Type B pancreatic cell (in vitro differentiated cells): ENCODE data around the gene TMEM256. TPM values are rescaled to one million over a fixed set of nuclear protein-coding genes. Genes with fewer than 3 reads are reported as not detected.
A peak's percentile ranks its signal among the peaks of the same experiment; 100 is the strongest.

ENCODE experiments used
- DNase-seq: peaks from one replicate; pipeline ENCODE4 v3.0.0; 2021; ENCODE audit warnings: mixed read lengths; ENCODE audit not compliant: unreplicated experiment; ENCODE audit errors: extremely low spot score
- H3K27ac Mint-ChIP-seq: 2 replicates; pipeline ENCODE4 v1.8.0; 2021; ENCODE audit warnings: mild to moderate bottlenecking, mixed read lengths
- H3K27me3 Mint-ChIP-seq: 2 replicates; pipeline ENCODE4 v1.8.0; 2021; ENCODE audit warnings: mixed read lengths
- H3K36me3 Mint-ChIP-seq: 2 replicates; pipeline ENCODE4 v1.8.0; 2021; ENCODE audit warnings: mixed read lengths
- H3K4me1 Mint-ChIP-seq: one replicate; pipeline ENCODE4 v1.8.0; 2021; ENCODE audit warnings: mixed read lengths; ENCODE audit not compliant: unreplicated experiment
- H3K4me3 Mint-ChIP-seq: 2 replicates; pipeline ENCODE4 v1.8.0; 2021; ENCODE audit warnings: mild to moderate bottlenecking, mixed read lengths
- H3K9me3 Mint-ChIP-seq: 2 replicates; pipeline ENCODE4 v1.8.0; 2021; ENCODE audit warnings: mixed read lengths
- total RNA-seq: library from RNA; stranded (reverse); gene quantifications from 2 replicates; pipeline ENCODE4 v1.2.1, GENCODE V29; 2021; ENCODE audit warnings: low replicate concordance
- TF ChIP-seq, protein P1 (sequence below): fragments of 200-600 bp; sonication (generic); conservative IDR thresholded peaks from 2 replicates; pipeline ENCODE4 v1.5.0; 2021; ENCODE audit warnings: antibody characterized with exemption, mild to moderate bottlenecking

Gene TMEM256
- total RNA-seq, 1 donor from 2014 or later: 89.8 TPM

DNA sequence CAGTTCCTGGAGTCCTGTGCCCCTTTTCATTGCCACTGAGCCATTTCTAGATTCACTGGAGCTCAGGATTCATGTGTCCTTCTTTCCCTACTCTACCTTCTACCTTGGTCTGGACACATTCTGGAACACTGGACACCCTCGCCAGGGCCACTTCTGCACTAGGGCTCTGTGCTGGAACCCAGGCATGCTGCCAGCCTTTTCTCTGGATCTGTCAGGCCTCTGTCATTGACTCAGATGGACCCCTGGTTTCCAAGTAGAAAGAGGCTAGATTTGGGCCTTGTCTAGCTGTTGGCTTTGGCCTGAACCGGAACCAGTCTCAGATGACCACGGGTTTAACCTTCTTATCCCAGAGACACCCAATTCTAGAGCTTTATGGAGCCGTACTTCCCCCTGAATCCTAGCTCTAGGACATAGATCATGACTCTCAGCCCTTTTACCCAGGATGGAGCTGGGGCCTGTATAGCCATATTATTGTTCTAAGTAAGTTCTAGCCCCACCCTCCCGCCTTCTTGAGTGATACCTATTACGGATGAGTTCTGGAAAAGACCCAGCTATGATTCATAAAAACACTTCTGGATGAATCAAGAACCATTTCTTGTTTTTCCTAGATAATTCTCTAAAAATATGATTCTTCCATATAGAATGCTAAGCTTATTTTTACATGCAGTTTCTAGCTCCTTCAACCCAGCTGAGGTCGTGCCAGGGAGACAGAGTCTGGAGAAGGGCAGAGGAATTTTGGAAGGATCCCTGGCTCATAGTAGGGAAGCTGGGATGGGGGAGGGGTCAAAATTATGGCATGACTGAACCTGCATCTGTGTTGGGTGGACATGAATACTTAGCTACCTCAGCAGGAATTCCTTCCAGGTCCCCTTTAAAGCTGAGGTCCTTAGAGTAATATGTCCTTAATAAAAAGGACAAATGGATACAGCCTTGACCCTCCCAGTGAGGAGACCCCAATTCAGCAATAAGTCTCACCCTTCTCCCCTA is 39.9 kb upstream of the TMEM256 start:
- TF ChIP-seq, protein P1, sequence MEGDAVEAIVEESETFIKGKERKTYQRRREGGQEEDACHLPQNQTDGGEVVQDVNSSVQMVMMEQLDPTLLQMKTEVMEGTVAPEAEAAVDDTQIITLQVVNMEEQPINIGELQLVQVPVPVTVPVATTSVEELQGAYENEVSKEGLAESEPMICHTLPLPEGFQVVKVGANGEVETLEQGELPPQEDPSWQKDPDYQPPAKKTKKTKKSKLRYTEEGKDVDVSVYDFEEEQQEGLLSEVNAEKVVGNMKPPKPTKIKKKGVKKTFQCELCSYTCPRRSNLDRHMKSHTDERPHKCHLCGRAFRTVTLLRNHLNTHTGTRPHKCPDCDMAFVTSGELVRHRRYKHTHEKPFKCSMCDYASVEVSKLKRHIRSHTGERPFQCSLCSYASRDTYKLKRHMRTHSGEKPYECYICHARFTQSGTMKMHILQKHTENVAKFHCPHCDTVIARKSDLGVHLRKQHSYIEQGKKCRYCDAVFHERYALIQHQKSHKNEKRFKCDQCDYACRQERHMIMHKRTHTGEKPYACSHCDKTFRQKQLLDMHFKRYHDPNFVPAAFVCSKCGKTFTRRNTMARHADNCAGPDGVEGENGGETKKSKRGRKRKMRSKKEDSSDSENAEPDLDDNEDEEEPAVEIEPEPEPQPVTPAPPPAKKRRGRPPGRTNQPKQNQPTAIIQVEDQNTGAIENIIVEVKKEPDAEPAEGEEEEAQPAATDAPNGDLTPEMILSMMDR: no peak
- no peaks in the 10 kb centered on the region for H3K9me3 Mint-ChIP-seq
- H3K27me3 Mint-ChIP-seq: peaks cover 56% of the 10 kb centered on the region
- H3K4me3 Mint-ChIP-seq: peak overlapping the region; percentile 76
- H3K27ac Mint-ChIP-seq: peak overlapping the region; percentile 82
- peaks cover 29% of the 10 kb centered on the region for H3K4me1 Mint-ChIP-seq
- H3K36me3 Mint-ChIP-seq: peaks cover 10% of the 10 kb centered on the region
- DNase-seq: no peak

DNA sequence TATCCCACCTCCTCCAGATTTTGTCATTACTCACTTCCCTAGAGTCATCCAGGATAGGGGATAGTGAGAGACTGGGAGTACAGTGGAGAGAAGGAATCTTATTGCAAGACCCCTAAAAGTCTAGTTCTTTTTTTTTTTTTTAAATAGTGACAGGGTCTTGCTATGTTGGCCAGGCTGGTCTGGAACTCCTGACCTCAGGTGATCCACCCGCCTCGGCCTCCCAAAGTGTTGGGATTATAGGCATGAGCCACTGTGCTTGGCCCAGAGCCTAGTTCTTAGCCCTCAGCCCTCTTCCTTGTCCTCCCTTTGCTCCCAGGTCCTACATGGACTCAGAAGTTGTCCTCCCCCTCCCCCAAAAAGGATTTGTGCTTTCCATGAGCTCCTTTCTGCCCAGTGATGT is 38.2 kb upstream of the TMEM256 start:
- peaks cover 7% of the 10 kb centered on the region for H3K36me3 Mint-ChIP-seq
- H3K4me1 Mint-ChIP-seq: peaks cover 35% of the 10 kb centered on the region
- no peak for DNase-seq
- TF ChIP-seq, protein P1: no peak
- H3K9me3 Mint-ChIP-seq: no peaks in the 10 kb centered on the region
- peaks cover 61% of the 10 kb centered on the region for H3K27me3 Mint-ChIP-seq
- peak overlapping the region; percentile 93 for H3K4me3 Mint-ChIP-seq
- H3K27ac Mint-ChIP-seq: no peak overlapping the region

DNA sequence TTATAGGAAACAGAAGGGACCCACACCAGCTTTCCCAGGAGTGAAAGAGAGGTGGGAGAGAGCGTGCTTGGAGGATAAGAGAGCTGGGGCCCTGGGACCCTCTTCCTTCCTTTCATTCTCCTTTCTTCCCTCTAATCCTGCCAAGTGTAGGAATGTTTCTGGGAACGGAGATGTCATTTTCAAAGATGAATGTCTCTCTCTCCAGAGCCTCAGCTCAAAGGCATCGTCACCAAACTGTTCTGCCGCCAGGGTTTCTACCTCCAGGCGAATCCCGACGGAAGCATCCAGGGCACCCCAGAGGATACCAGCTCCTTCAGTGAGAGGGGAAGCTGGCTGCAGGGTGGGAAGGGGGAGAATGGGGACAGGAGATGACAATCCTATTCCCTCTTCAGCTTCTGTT is 37.4 kb upstream of the TMEM256 start:
- no peaks in the 10 kb centered on the region for H3K9me3 Mint-ChIP-seq
- no peak for DNase-seq
- peak overlapping the region; percentile 93 for H3K4me3 Mint-ChIP-seq
- H3K27ac Mint-ChIP-seq: peak overlapping the region; percentile 86
- H3K36me3 Mint-ChIP-seq: peaks cover 7% of the 10 kb centered on the region
- TF ChIP-seq, protein P1: no peak
- H3K27me3 Mint-ChIP-seq: peaks cover 65% of the 10 kb centered on the region
- peaks cover 32% of the 10 kb centered on the region for H3K4me1 Mint-ChIP-seq

DNA sequence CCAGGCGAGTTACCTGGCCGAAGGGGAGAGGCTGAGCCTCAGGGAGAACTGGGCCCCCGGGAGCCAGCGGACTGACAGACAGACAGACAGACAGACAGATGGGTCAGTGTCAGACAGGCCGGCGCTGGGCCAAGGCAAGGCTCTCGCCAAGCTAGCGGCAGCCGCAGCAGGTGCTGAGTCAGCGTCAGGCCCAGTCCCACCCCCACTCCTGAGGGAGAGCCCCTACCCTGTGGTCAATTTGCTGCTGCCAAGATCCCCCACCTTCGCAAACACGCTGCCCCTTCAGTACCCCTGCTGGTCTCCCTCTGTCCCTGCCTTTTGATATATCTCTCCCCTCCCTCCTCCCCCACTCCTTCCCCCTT is 36.9 kb upstream of the TMEM256 start:
- peak overlapping the region; percentile 93 for H3K4me3 Mint-ChIP-seq
- H3K27ac Mint-ChIP-seq: peak overlapping the region; percentile 86
- H3K36me3 Mint-ChIP-seq: peaks cover 5% of the 10 kb centered on the region
- H3K4me1 Mint-ChIP-seq: peaks cover 29% of the 10 kb centered on the region
- H3K9me3 Mint-ChIP-seq: no peaks in the 10 kb centered on the region
- DNase-seq: no peak
- TF ChIP-seq, protein P1: peak; percentile 51
- H3K27me3 Mint-ChIP-seq: peaks cover 65% of the 10 kb centered on the region

DNA sequence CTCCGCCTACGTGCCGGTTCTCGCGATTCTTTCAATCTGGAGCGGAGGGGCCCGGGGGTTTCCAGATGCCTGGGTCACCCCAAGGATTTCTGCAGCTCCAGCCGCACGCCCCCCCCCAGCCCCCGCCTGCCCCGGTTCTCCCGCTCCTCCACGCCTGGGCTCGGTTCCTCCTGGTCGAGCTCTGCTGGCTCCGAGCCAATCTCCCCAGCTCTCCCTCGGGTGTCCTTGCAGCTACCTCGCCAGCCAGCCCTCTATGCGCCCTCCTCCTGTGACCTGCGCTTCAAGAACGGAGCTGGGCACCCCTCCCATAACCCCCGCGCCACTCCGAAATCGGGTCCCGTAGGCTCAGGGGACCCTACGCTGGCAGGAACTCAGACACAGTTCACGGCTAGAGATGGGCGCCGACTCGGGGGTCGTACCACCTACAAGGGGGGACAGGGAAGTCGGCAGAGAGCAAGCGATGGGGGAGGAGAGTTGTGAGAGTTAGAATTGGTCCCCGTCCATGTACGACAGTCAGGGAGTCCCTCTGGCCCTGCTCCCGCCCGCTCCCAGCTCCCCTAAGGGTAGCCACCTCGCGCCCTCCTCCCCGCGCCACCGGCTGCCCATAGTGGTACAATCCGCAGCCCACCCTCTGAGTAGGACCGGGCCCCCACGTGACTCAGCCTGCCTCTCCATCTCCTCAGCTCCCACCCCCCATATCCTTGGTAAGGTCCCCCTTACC is 36.4 kb upstream of the TMEM256 start:
- Mint-ChIP-seq H3K9me3 (no peaks in the 10 kb centered on the region), H3K4me1 (peaks cover 26% of the 10 kb centered on the region), H3K4me3 (peak overlapping the region; percentile 93), H3K27ac (peak overlapping the region; percentile 86), H3K36me3 (peaks cover 4% of the 10 kb centered on the region), H3K27me3 (peaks cover 63% of the 10 kb centered on the region)
- no peak for DNase-seq
- TF ChIP-seq, protein P1: no peak
